Activated naive CD4-positive, alpha-beta T cell treated with anti-CD3 and anti-CD28 coated beads, Interleukin-2, amount 50 U/mL, for 24 hours (primary cell): Measurements from ENCODE around the gene TRPM3.

Source experiments
- H3K27ac Mint-ChIP-seq: one replicate; pipeline ENCODE4 v1.8.0; 2021; ENCODE audit warnings: mild to moderate bottlenecking, mixed read lengths
- H3K27me3 Mint-ChIP-seq: one replicate; pipeline ENCODE4 v1.8.0; 2021; ENCODE audit warnings: mixed read lengths
- H3K36me3 Mint-ChIP-seq: one replicate; pipeline ENCODE4 v1.8.0; 2021; ENCODE audit warnings: mixed read lengths
- H3K4me1 Mint-ChIP-seq: one replicate; pipeline ENCODE4 v1.8.0; 2021; ENCODE audit warnings: mixed read lengths
- H3K4me3 Mint-ChIP-seq: one replicate; pipeline ENCODE4 v1.8.0; 2021; ENCODE audit warnings: mild to moderate bottlenecking, mixed read lengths
- H3K9me3 Mint-ChIP-seq: one replicate; pipeline ENCODE4 v1.8.0; 2021; ENCODE audit warnings: mixed read lengths

Gene TRPM3

GRCh38 chr9:70552561-70552960, 568.9 kb downstream of the TRPM3 start:
- no peaks in the 10 kb centered on the region for H3K27me3 Mint-ChIP-seq
- peaks cover 5% of the 10 kb centered on the region for H3K4me1 Mint-ChIP-seq
- no peaks in the 10 kb centered on the region for H3K9me3 Mint-ChIP-seq
- no peak overlapping the region for H3K27ac Mint-ChIP-seq
- no peak overlapping the region for H3K4me3 Mint-ChIP-seq
- H3K36me3 Mint-ChIP-seq, result no peaks in the 10 kb centered on the region

GRCh38 chr9:70551801-70552200, 569.6 kb downstream of the TRPM3 start:
- peaks cover 5% of the 10 kb centered on the region for H3K4me1 Mint-ChIP-seq
- no peaks in the 10 kb centered on the region for H3K36me3 Mint-ChIP-seq
- no peak overlapping the region for H3K4me3 Mint-ChIP-seq
- H3K9me3 Mint-ChIP-seq, result no peaks in the 10 kb centered on the region
- no peak overlapping the region for H3K27ac Mint-ChIP-seq
- no peaks in the 10 kb centered on the region for H3K27me3 Mint-ChIP-seq

GRCh38 chr9:70551396-70551795, 570.0 kb downstream of the TRPM3 start:
- Mint-ChIP-seq H3K4me1 (peaks cover 5% of the 10 kb centered on the region), H3K27me3 (no peaks in the 10 kb centered on the region), H3K27ac (no peak overlapping the region), H3K4me3 (no peak overlapping the region), H3K36me3 (no peaks in the 10 kb centered on the region), H3K9me3 (no peaks in the 10 kb centered on the region)

GRCh38 chr9:70549926-70550325, 571.5 kb downstream of the TRPM3 start:
- H3K36me3 Mint-ChIP-seq, result no peaks in the 10 kb centered on the region
- no peak overlapping the region for H3K4me3 Mint-ChIP-seq
- H3K27me3 Mint-ChIP-seq, result no peaks in the 10 kb centered on the region
- H3K4me1 Mint-ChIP-seq, result peaks cover 5% of the 10 kb centered on the region
- H3K27ac Mint-ChIP-seq, result no peak overlapping the region
- H3K9me3 Mint-ChIP-seq, result no peaks in the 10 kb centered on the region

GRCh38 chr9:70542311-70542931, 579.0 kb downstream of the TRPM3 start:
- Mint-ChIP-seq H3K9me3 (no peaks in the 10 kb centered on the region), H3K27ac (no peak overlapping the region), H3K27me3 (no peaks in the 10 kb centered on the region), H3K36me3 (no peaks in the 10 kb centered on the region), H3K4me3 (no peak overlapping the region), H3K4me1 (no peaks in the 10 kb centered on the region)

GRCh38 chr9:70540016-70540415, 581.4 kb downstream of the TRPM3 start:
- Mint-ChIP-seq H3K27me3 (no peaks in the 10 kb centered on the region), H3K27ac (no peak overlapping the region), H3K4me1 (no peaks in the 10 kb centered on the region), H3K4me3 (no peak overlapping the region), H3K9me3 (no peaks in the 10 kb centered on the region), H3K36me3 (no peaks in the 10 kb centered on the region)

GRCh38 chr9:70539526-70539925, 581.9 kb downstream of the TRPM3 start:
- no peaks in the 10 kb centered on the region for H3K9me3 Mint-ChIP-seq
- no peaks in the 10 kb centered on the region for H3K27me3 Mint-ChIP-seq
- no peak overlapping the region for H3K4me3 Mint-ChIP-seq
- H3K27ac Mint-ChIP-seq, result no peak overlapping the region
- H3K4me1 Mint-ChIP-seq, result no peaks in the 10 kb centered on the region
- no peaks in the 10 kb centered on the region for H3K36me3 Mint-ChIP-seq

- no peaks in the 10 kb centered on the region for H3K27me3 Mint-ChIP-seq
- H3K9me3 Mint-ChIP-seq, result no peaks in the 10 kb centered on the region
- no peaks in the 10 kb centered on the region for H3K36me3 Mint-ChIP-seq
- no peak overlapping the region for H3K27ac Mint-ChIP-seq
- no peak overlapping the region for H3K4me3 Mint-ChIP-seq
- peaks cover under 1% of the 10 kb centered on the region for H3K4me1 Mint-ChIP-seq
These were observed 582.4 kb downstream of the TRPM3 start for GRCh38 chr9:70539001-70539400.

GRCh38 chr9:70537084-70537483, 584.3 kb downstream of the TRPM3 start:
- peaks cover 14% of the 10 kb centered on the region for H3K4me1 Mint-ChIP-seq
- H3K27me3 Mint-ChIP-seq, result no peaks in the 10 kb centered on the region
- no peaks in the 10 kb centered on the region for H3K36me3 Mint-ChIP-seq
- H3K4me3 Mint-ChIP-seq, result no peak overlapping the region
- no peaks in the 10 kb centered on the region for H3K9me3 Mint-ChIP-seq
- H3K27ac Mint-ChIP-seq, result no peak overlapping the region

GRCh38 chr9:70535546-70536323, 585.7 kb downstream of the TRPM3 start:
- no peak overlapping the region for H3K4me3 Mint-ChIP-seq
- no peaks in the 10 kb centered on the region for H3K36me3 Mint-ChIP-seq
- no peaks in the 10 kb centered on the region for H3K9me3 Mint-ChIP-seq
- peaks cover 20% of the 10 kb centered on the region for H3K4me1 Mint-ChIP-seq
- no peak overlapping the region for H3K27ac Mint-ChIP-seq
- H3K27me3 Mint-ChIP-seq, result no peaks in the 10 kb centered on the region

GRCh38 chr9:70534471-70534870, 587.0 kb downstream of the TRPM3 start:
- H3K4me3 Mint-ChIP-seq, result no peak overlapping the region
- H3K9me3 Mint-ChIP-seq, result no peaks in the 10 kb centered on the region
- no peak overlapping the region for H3K27ac Mint-ChIP-seq
- H3K36me3 Mint-ChIP-seq, result no peaks in the 10 kb centered on the region
- peaks cover 21% of the 10 kb centered on the region for H3K4me1 Mint-ChIP-seq
- no peaks in the 10 kb centered on the region for H3K27me3 Mint-ChIP-seq

- no peaks in the 10 kb centered on the region for H3K9me3 Mint-ChIP-seq
- no peak overlapping the region for H3K4me3 Mint-ChIP-seq
- H3K36me3 Mint-ChIP-seq, result no peaks in the 10 kb centered on the region
- H3K27me3 Mint-ChIP-seq, result no peaks in the 10 kb centered on the region
- no peak overlapping the region for H3K27ac Mint-ChIP-seq
- H3K4me1 Mint-ChIP-seq, result peaks cover 21% of the 10 kb centered on the region
These were observed 587.4 kb downstream of the TRPM3 start for GRCh38 chr9:70534061-70534460.

GRCh38 chr9:70533492-70533891, 587.9 kb downstream of the TRPM3 start:
- H3K27ac Mint-ChIP-seq, result no peak overlapping the region
- no peak overlapping the region for H3K4me3 Mint-ChIP-seq
- H3K27me3 Mint-ChIP-seq, result no peaks in the 10 kb centered on the region
- H3K9me3 Mint-ChIP-seq, result no peaks in the 10 kb centered on the region
- H3K4me1 Mint-ChIP-seq, result peaks cover 21% of the 10 kb centered on the region
- no peaks in the 10 kb centered on the region for H3K36me3 Mint-ChIP-seq

GRCh38 chr9:70532716-70533115, 588.7 kb downstream of the TRPM3 start:
- Mint-ChIP-seq H3K27me3 (no peaks in the 10 kb centered on the region), H3K4me1 (peaks cover 21% of the 10 kb centered on the region), H3K36me3 (no peaks in the 10 kb centered on the region), H3K9me3 (no peaks in the 10 kb centered on the region), H3K27ac (no peak overlapping the region), H3K4me3 (no peak overlapping the region)

GRCh38 chr9:70531311-70531710, 590.1 kb downstream of the TRPM3 start:
- Mint-ChIP-seq H3K4me3 (no peak overlapping the region), H3K27ac (no peak overlapping the region), H3K36me3 (no peaks in the 10 kb centered on the region), H3K27me3 (no peaks in the 10 kb centered on the region), H3K4me1 (peaks cover 21% of the 10 kb centered on the region), H3K9me3 (no peaks in the 10 kb centered on the region)

GRCh38 chr9:70530716-70531115, 590.7 kb downstream of the TRPM3 start:
- Mint-ChIP-seq H3K4me1 (peaks cover 21% of the 10 kb centered on the region), H3K36me3 (no peaks in the 10 kb centered on the region), H3K27ac (no peak overlapping the region), H3K27me3 (no peaks in the 10 kb centered on the region), H3K9me3 (no peaks in the 10 kb centered on the region), H3K4me3 (no peak overlapping the region)
